BJ (cell line): Measurements from ENCODE around the gene DHX35. TPM values are rescaled to one million over a fixed set of nuclear protein-coding genes. Genes with fewer than 3 reads are reported as not detected.

ENCODE experiments used
- CTCF ChIA-PET: fragments of 350-600 bp; formaldehyde crosslinking; extraction: SDS; loops from one replicate; lab custom pipeline; 2021; ENCODE audit warnings: antibody characterized with exemption, inconsistent platforms; lab: Yijun Ruan, JAX
- POLR2A ChIA-PET: fragments of 300-600 bp; sonication (Branson Sonifier 250); formaldehyde crosslinking; extraction: SDS; loops from one replicate; lab custom pipeline; 2021; ENCODE audit warnings: antibody characterized with exemption; lab: Charles Lee
- DNase-seq: peaks from one replicate; pipeline ENCODE4 v3.0.0-alpha.2; 2011; ENCODE audit warnings: low read depth
- H3K27me3 ChIP-seq: 2 replicates; pipeline ENCODE4 v1.6.0; 2011; ENCODE audit warnings: low read length; ENCODE audit not compliant: control insufficient read depth, insufficient read depth
- H3K36me3 ChIP-seq: 2 replicates; pipeline ENCODE4 v1.5.1; 2011; ENCODE audit warnings: low read length; ENCODE audit not compliant: control insufficient read depth, insufficient read depth
- H3K4me3 ChIP-seq: 2 replicates; pipeline ENCODE4 v1.5.1; 2011; ENCODE audit warnings: low read depth, mild to moderate bottlenecking, control low read depth, low read length
- polyA plus RNA-seq: library from polyadenylated mRNA; depleted of rRNA; stranded (reverse); fragments of >200 nt; gene quantifications from 2 replicates; pipeline ENCODE4 v1.2.3, GENCODE V29; 2011
- TF ChIP-seq, protein P1 (sequence below): IDR thresholded peaks from 2 replicates; pipeline ENCODE4 v1.5.1; 2011; ENCODE audit warnings: low read depth, mild to moderate bottlenecking, control low read depth, inconsistent platforms, low read length, moderate library complexity; ENCODE audit not compliant: insufficient read depth

Gene DHX35
- polyA plus RNA-seq, 1 experiment, result 14.5 TPM

DNA sequence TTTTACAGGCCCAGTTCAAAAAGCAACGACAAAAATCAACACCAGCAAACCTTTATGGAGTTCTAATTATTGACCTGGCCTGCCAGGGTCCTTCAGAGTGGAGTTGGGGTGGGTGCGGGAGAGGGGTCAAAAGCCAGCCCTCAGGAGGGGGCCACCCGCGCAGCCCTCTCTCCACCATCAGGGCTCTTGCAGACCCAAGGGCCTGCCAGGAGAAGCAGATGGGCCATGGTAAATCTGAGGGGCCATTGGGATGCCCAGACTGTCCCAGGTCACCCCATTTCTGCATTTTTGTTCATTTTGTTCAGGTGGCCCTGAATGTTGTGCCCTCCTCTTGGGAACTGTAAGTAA lies 88.4 kb downstream of the DHX35 start:
- TF ChIP-seq, protein P1, sequence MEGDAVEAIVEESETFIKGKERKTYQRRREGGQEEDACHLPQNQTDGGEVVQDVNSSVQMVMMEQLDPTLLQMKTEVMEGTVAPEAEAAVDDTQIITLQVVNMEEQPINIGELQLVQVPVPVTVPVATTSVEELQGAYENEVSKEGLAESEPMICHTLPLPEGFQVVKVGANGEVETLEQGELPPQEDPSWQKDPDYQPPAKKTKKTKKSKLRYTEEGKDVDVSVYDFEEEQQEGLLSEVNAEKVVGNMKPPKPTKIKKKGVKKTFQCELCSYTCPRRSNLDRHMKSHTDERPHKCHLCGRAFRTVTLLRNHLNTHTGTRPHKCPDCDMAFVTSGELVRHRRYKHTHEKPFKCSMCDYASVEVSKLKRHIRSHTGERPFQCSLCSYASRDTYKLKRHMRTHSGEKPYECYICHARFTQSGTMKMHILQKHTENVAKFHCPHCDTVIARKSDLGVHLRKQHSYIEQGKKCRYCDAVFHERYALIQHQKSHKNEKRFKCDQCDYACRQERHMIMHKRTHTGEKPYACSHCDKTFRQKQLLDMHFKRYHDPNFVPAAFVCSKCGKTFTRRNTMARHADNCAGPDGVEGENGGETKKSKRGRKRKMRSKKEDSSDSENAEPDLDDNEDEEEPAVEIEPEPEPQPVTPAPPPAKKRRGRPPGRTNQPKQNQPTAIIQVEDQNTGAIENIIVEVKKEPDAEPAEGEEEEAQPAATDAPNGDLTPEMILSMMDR, result no peak
- POLR2A ChIA-PET, result no interaction called here
- CTCF ChIA-PET, result interaction anchor here (0.7 to 13.4 kb wide), 22 partner anchors 8 to 201 kb away, joined by 3 to 399 read pairs (median 6); partner anchors contain the start of genes DHX35 and FAM83D
- no peak for DNase-seq
- peak overlapping the region; percentile 73 for H3K4me3 ChIP-seq
- H3K36me3 ChIP-seq, result no peaks in the 10 kb centered on the region
- peaks cover 4% of the 10 kb centered on the region for H3K27me3 ChIP-seq

DNA sequence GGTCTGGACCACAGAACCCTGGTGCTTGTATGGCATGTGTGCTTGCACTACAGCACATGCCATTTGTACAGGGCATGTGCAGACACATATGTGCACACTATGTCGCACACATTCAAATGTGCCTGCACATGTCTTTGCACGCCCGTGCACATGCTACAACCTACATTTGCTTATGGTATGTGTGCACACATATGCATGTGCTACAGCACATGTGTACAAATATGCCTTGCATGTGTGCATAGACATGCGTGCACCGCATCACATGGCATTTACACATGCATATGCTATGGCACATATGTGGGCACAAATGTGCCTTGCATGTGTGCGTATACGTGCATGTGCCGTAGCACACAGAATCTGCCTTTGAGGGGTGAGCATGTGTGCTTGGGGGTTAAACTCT lies 90.5 kb downstream of the DHX35 start:
- TF ChIP-seq, protein P1, result no peak
- H3K4me3 ChIP-seq, result no peak overlapping the region
- no peaks in the 10 kb centered on the region for H3K36me3 ChIP-seq
- ChIA-PET POLR2A (no interaction called here), CTCF (interaction anchor here (8.9 to 13.4 kb wide), 2 partner anchors 16 to 29 kb away, joined by 112 to 399 read pairs; no protein-coding TSS in a partner anchor)
- no peak for DNase-seq
- peaks cover 8% of the 10 kb centered on the region for H3K27me3 ChIP-seq

DNA sequence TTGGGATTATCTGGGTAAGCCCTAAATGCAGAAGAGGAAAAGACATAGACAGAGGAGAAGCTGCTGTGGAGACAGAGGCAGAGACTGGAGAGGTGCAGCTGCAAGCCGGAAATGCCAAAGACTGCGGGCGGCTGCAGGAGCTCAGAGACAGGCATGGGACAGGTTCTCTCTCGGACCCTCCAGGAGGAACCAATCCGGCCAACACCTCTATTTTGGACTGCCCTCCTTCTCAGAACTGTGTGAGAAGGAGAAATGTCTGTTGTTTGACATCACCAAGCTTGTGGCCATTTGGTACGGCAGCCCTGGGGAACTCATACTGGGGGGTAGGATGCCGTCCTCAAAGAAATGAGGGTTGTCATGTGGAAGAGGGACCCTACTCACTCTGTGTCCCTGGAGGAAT lies 95.0 kb downstream of the DHX35 start:
- Histone ChIP-seq H3K27me3 (peaks cover 13% of the 10 kb centered on the region), H3K36me3 (no peaks in the 10 kb centered on the region), H3K4me3 (no peak overlapping the region)
- TF ChIP-seq, protein P1, result no peak
- no peak for DNase-seq
- CTCF ChIA-PET, result interaction anchor here (0.6 to 13.4 kb wide), 4 partner anchors 8 to 1810 kb away, joined by 3 to 399 read pairs (median 14); no protein-coding TSS in a partner anchor
- POLR2A ChIA-PET, result no interaction called here

DNA sequence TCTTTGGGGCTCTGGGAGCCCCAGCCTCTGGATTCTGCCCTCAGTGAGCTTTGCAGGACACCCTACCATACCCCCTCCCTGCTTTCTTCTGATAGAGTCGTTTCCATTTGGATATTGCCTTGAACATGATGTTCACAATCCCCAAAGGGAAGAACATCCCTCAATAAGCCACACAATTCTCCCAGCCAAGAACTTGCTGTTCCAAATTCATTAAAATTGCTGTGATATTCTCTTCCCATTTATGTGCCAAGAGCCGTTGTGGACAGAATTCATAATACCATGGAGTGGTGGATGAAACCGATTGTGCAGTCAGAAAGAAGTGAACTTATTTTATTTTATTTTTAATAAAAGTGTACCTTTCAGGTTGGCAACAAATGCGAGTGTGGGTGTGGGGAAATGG lies 95.8 kb downstream of the DHX35 start:
- TF ChIP-seq, protein P1, result no peak
- Histone ChIP-seq H3K27me3 (peaks cover 11% of the 10 kb centered on the region), H3K36me3 (no peaks in the 10 kb centered on the region), H3K4me3 (no peak overlapping the region)
- ChIA-PET POLR2A (no interaction called here), CTCF (interaction anchor here (0.6 to 13.4 kb wide), 3 partner anchors 9 to 1810 kb away, joined by 3 to 399 read pairs (median 21); no protein-coding TSS in a partner anchor)
- no peak for DNase-seq

DNA sequence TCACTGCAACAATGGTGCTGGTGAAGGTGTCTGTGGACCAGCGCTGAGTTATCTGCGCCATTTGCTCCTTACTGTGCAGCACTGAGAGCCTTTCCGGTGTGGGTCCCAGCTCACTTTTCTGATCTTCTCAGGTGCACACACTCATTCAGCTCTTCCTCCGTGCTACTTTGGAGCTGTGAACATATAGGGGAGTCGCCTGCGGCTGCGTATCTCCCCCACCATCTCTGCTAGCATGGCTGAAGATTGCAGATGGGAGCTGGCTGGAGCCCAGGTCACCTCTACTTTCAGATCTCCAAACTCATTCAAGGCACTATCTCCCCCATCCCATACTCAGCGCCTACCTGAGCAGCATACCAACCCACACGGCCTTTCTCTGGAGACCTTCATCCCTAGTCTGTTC lies 96.9 kb downstream of the DHX35 start:
- ChIA-PET CTCF (interaction anchor here (0.8 to 4.5 kb wide), 3 partner anchors 10 to 132 kb away, joined by 3 to 21 read pairs (median 5); no protein-coding TSS in a partner anchor), POLR2A (no interaction called here)
- Histone ChIP-seq H3K4me3 (no peak overlapping the region), H3K36me3 (no peaks in the 10 kb centered on the region), H3K27me3 (peaks cover 10% of the 10 kb centered on the region)
- TF ChIP-seq, protein P1, result no peak
- DNase-seq, result no peak
